Neural progenitor cell (in vitro differentiated cells): ENCODE data around the gene ODAPH. TPM values are rescaled to one million over a fixed set of nuclear protein-coding genes. Genes with fewer than 3 reads are reported as not detected.

Experiments
- DNase-seq: peaks from one replicate; pipeline ENCODE4 v3.0.0-alpha.2; 2016; ENCODE audit warnings: low spot score
- H2AFZ ChIP-seq: fragments of 200-600 bp; sonication (generic); replicated peaks from 2 replicates; pipeline ENCODE4 v1.6.1; 2016; ENCODE audit warnings: antibody characterized with exemption
- H3F3A ChIP-seq: fragments of 200-600 bp; sonication (generic); 2 replicates; pipeline ENCODE4 v1.6.1; 2016; ENCODE audit warnings: antibody characterized with exemption, low read depth
- H3K27ac ChIP-seq: fragments of 200-600 bp; sonication (generic); 2 replicates; pipeline ENCODE4 v1.5.1; 2016; ENCODE audit warnings: mild to moderate bottlenecking
- H3K27me3 ChIP-seq: fragments of 200-600 bp; sonication (generic); 2 replicates; pipeline ENCODE4 v1.6.1; 2016; ENCODE audit warnings: mild to moderate bottlenecking, moderate library complexity
- H3K36me3 ChIP-seq: fragments of 200-600 bp; sonication (generic); 2 replicates; pipeline ENCODE4 v1.5.1; 2016
- H3K4me1 ChIP-seq: fragments of 200-600 bp; sonication (generic); 2 replicates; pipeline ENCODE4 v1.6.1; 2016; ENCODE audit warnings: mixed run types
- H3K4me2 ChIP-seq: fragments of 200-600 bp; sonication (generic); 2 replicates; pipeline ENCODE4 v1.6.1; 2016
- H3K4me3 ChIP-seq: fragments of 200-600 bp; sonication (generic); 2 replicates; pipeline ENCODE4 v1.5.1; 2016
- H3K79me2 ChIP-seq: fragments of 200-600 bp; sonication (generic); 2 replicates; pipeline ENCODE4 v1.6.1; 2016; ENCODE audit warnings: low read depth
- H3K9ac ChIP-seq: fragments of 200-600 bp; sonication (generic); 2 replicates; pipeline ENCODE4 v1.6.1; 2016
- H3K9me3 ChIP-seq: fragments of 200-600 bp; sonication (generic); 2 replicates; pipeline ENCODE4 v1.5.1; 2016; ENCODE audit warnings: low read depth
- H4K20me1 ChIP-seq: fragments of 200-600 bp; sonication (generic); 2 replicates; pipeline ENCODE4 v1.6.1; 2016; ENCODE audit warnings: low read depth
- H3K27ac Mint-ChIP-seq: 3 replicates; pipeline ENCODE4 v1.8.0; 2021; ENCODE audit warnings: mixed read lengths
- H3K27me3 Mint-ChIP-seq: 2 replicates; pipeline ENCODE4 v1.8.0; 2022; ENCODE audit warnings: low read depth, mild to moderate bottlenecking, inconsistent platforms, moderate library complexity, mixed read lengths; ENCODE audit not compliant: insufficient read depth
- H3K36me3 Mint-ChIP-seq: 3 replicates; pipeline ENCODE4 v1.8.0; 2021; ENCODE audit warnings: mixed read lengths
- H3K4me1 Mint-ChIP-seq: 3 replicates; pipeline ENCODE4 v1.8.0; 2021; ENCODE audit warnings: mixed read lengths
- H3K4me3 Mint-ChIP-seq: 3 replicates; pipeline ENCODE4 v1.8.0; 2021; ENCODE audit warnings: mild to moderate bottlenecking, moderate library complexity, mixed read lengths
- H3K9me3 Mint-ChIP-seq: 3 replicates; pipeline ENCODE4 v1.8.0; 2020; ENCODE audit warnings: mixed read lengths
- EZH2 ChIP-seq: fragments of 200-600 bp; sonication (generic); IDR thresholded peaks from 2 replicates; pipeline ENCODE4 v1.6.1; 2017; ENCODE audit warnings: antibody characterized with exemption, mild to moderate bottlenecking, moderate library complexity
- EZH2phosphoT487 ChIP-seq: fragments of 200-600 bp; sonication (generic); IDR thresholded peaks from 2 replicates; pipeline ENCODE4 v1.6.1; 2017; ENCODE audit warnings: antibody characterized with exemption
- total RNA-seq: library from RNA; depleted of rRNA; stranded (reverse); fragments of >200 nt; gene quantifications from 2 replicates; pipeline ENCODE4 v1.2.3, GENCODE V29; 2015; ENCODE audit warnings: low replicate concordance
- TF ChIP-seq, protein P1 (sequence below): fragments of 200-600 bp; sonication (generic); IDR thresholded peaks from 2 replicates; pipeline ENCODE4 v1.5.1; 2017; ENCODE audit warnings: antibody characterized with exemption, mild to moderate bottlenecking

The ODAPH gene
- total RNA-seq, 1 donor from 2014 or later: not detected

DNA sequence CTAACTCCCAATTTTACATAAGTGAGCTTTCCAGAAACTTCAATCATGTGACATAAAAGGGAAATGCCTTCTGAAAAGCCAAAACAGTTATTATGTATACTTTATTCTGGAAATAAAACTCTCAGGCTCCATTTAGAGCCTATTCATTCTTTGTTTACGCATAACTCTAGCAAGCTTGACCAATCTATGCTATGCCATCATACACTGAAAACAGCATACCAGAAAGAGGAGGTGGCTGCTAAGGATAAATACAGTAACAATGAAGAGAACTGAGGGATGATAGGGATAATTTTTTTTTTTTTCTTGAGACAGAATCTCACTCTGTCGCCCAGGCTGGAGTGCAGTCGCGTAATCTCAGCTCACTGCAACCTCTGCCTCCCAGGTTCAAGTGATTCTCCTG, 50.1 kb downstream of the ODAPH start:
- H2AFZ ChIP-seq: no peak overlapping the region
- no peak overlapping the region for H3K4me3 ChIP-seq
- no peaks in the 10 kb centered on the region for H3K36me3 ChIP-seq
- Mint-ChIP-seq H3K9me3 (no peaks in the 10 kb centered on the region), H3K27me3 (no peaks in the 10 kb centered on the region), H3K4me3 (no peak overlapping the region), H3K4me1 (no peaks in the 10 kb centered on the region), H3K27ac (no peak overlapping the region), H3K36me3 (no peaks in the 10 kb centered on the region)
- DNase-seq: no peak
- no peak overlapping the region for H3K9ac ChIP-seq
- no peak overlapping the region for H3K4me2 ChIP-seq
- no peaks in the 10 kb centered on the region for H3K4me1 ChIP-seq
- no peaks in the 10 kb centered on the region for H3K9me3 ChIP-seq
- TF ChIP-seq EZH2phosphoT487 (no peak), EZH2 (no peak)
- TF ChIP-seq, protein P1, sequence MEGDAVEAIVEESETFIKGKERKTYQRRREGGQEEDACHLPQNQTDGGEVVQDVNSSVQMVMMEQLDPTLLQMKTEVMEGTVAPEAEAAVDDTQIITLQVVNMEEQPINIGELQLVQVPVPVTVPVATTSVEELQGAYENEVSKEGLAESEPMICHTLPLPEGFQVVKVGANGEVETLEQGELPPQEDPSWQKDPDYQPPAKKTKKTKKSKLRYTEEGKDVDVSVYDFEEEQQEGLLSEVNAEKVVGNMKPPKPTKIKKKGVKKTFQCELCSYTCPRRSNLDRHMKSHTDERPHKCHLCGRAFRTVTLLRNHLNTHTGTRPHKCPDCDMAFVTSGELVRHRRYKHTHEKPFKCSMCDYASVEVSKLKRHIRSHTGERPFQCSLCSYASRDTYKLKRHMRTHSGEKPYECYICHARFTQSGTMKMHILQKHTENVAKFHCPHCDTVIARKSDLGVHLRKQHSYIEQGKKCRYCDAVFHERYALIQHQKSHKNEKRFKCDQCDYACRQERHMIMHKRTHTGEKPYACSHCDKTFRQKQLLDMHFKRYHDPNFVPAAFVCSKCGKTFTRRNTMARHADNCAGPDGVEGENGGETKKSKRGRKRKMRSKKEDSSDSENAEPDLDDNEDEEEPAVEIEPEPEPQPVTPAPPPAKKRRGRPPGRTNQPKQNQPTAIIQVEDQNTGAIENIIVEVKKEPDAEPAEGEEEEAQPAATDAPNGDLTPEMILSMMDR: no peak
- H3K27me3 ChIP-seq: no peaks in the 10 kb centered on the region
- no peak overlapping the region for H3K27ac ChIP-seq
- H3F3A ChIP-seq: no peaks in the 10 kb centered on the region
- H4K20me1 ChIP-seq: no peaks in the 10 kb centered on the region
- H3K79me2 ChIP-seq: no peaks in the 10 kb centered on the region

DNA sequence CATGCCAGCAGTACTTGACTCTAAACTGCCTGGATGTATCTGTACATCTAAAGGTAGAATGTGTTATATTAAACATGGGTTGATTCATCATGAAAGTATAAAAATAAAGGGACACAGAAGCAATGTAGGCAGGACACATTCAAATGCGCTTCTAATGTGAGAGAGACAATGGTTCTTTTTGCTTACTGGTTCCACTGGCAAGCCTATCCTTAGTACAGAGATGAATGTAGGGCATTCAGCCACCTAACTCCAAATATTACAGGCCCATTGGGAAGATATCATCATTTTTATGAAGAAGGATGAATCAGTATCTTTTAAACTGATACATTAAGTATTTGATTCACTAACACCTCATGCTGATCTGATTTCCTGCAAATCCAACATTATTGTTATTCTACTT, 56.4 kb downstream of the ODAPH start:
- Histone ChIP-seq H3K79me2 (no peaks in the 10 kb centered on the region), H3K4me1 (no peaks in the 10 kb centered on the region), H3F3A (no peaks in the 10 kb centered on the region), H3K27ac (no peak overlapping the region), H4K20me1 (no peaks in the 10 kb centered on the region), H3K36me3 (no peaks in the 10 kb centered on the region), H3K27me3 (no peaks in the 10 kb centered on the region), H3K9me3 (no peaks in the 10 kb centered on the region), H3K9ac (no peak overlapping the region), H2AFZ (no peak overlapping the region), H3K4me2 (no peak overlapping the region), H3K4me3 (no peak overlapping the region)
- no peaks in the 10 kb centered on the region for H3K4me1 Mint-ChIP-seq
- no peak overlapping the region for H3K4me3 Mint-ChIP-seq
- no peaks in the 10 kb centered on the region for H3K36me3 Mint-ChIP-seq
- peaks cover 3% of the 10 kb centered on the region for H3K9me3 Mint-ChIP-seq
- no peaks in the 10 kb centered on the region for H3K27me3 Mint-ChIP-seq
- no peak overlapping the region for H3K27ac Mint-ChIP-seq
- TF ChIP-seq, protein P1: no peak
- TF ChIP-seq EZH2 (no peak), EZH2phosphoT487 (no peak)
- DNase-seq: no peak

Other genes with a start within 250 kb of the ODAPH start
- gene RCHY1, start 41.7 kb upstream of the ODAPH start, total RNA-seq: 13.4 and 33.4 TPM in 2 replicates
- gene THAP6, start 41.6 kb upstream of the ODAPH start, total RNA-seq: 25.3 and 30.6 TPM in 2 replicates
- gene CDKL2, start 74.5 kb downstream of the ODAPH start, total RNA-seq: 1.2 and 2.9 TPM in 2 replicates
- 218 and 241 TPM in 2 replicates for gene G3BP2, start 117.3 kb downstream of the ODAPH start, total RNA-seq
- gene USO1, start 168.5 kb downstream of the ODAPH start, total RNA-seq: 80.4 and 114 TPM in 2 replicates